Measurements from ENCODE around the gene MS4A5.

The MS4A5 gene

GRCh38 chr11:60429272-60429671, at the start of gene MS4A5:
Gene MS4A5, plus strand, starts transcription at chr11:60429572. Its CDS starts 103 bp downstream, at chr11:60429675.
- Histone ChIP-seq H3K4me2 (no peak within 1 kb of the TSS), H3K27ac (no peak within 1 kb of the TSS)
- no peak for TF ChIP-seq Cebpa-rat (IDR thresholded peaks at IDR 0.05)

GRCh38 chr11:60389279-60389910, 40.0 kb upstream of the MS4A5 start:
- H3K9me3 ChIP-seq (replicated peaks in 1 of 11), result peaks cover 0 to 84% (median 45%) of the 10 kb centered on the region in 11 experiments; a peak in 21 of 22 replicates
- H3K27ac ChIP-seq, result peak overlapping the region in 8 of 11 experiments; percentile 2 to 96 (median 48); a peak in 11 of 22 replicates
- H4K20me1 ChIP-seq, result peaks cover 0 to 43% (median 0%) of the 10 kb centered on the region in 11 experiments; a peak in 2 of 22 replicates
- peak overlapping the region in 1 of 10 experiments; percentile 17; a peak in 2 of 20 replicates for H3K4me3 ChIP-seq
- H3K36me3 ChIP-seq, result peaks cover 0 to 100% (median 7%) of the 10 kb centered on the region in 11 experiments; a peak in 8 of 22 replicates
- peak overlapping the region; percentile 3 to 97 (median 21); a peak in 19 of 22 replicates for H3K4me2 ChIP-seq
- peak overlapping the region in 4 of 11 experiments; percentile 31 to 82 (median 73); a peak in 7 of 22 replicates for H3K9ac ChIP-seq
- no peaks in the 10 kb centered on the region for H3K27me3 ChIP-seq
- peaks cover 6 to 100% (median 16%) of the 10 kb centered on the region in 10 experiments; a peak in 17 of 20 replicates for H3K4me1 ChIP-seq
- no peak for TF ChIP-seq Cebpa-rat (IDR thresholded peaks at IDR 0.05)

More at GRCh38 chr11:60429272-60429671, at the start of gene MS4A5:
- no peaks in the 10 kb centered on the region for H3K4me1 ChIP-seq
- no peak within 1 kb of the TSS for H3K9ac ChIP-seq
- H3K36me3 ChIP-seq, result no peaks in the 10 kb centered on the region
- H3K4me3 ChIP-seq, result no peak within 1 kb of the TSS
- H3K27me3 ChIP-seq, result no peaks in the 10 kb centered on the region
- H4K20me1 ChIP-seq, result no peaks in the 10 kb centered on the region
- no peaks in the 10 kb centered on the region; a peak in 1 of 22 replicates for H3K9me3 ChIP-seq (replicated peaks in 1 of 11)

DNA sequence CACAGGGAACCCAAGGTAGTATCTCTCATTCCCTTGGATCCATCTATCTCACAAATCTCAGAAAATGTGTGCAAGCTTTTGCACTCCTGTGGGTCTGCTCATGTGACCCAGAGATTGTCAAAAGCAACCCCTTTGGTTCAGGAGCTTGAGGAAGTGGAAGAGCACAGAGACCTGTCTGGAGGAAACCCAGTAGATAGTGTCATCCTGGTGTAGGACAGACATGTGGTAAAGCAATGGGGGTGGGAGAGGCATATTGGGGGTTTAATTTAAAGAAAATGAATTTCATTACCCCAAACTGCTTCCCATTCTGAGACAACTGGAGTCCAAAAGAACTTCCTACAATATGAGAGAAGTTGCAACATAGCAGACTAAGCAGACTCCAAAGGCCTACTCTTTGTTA, 39.0 kb upstream of the MS4A5 start:
- TF ChIP-seq Cebpa-rat (IDR thresholded peaks at IDR 0.05), result no peak
- Histone ChIP-seq H3K27me3 (no peaks in the 10 kb centered on the region), H3K4me1 (peaks cover 6 to 100% (median 16%) of the 10 kb centered on the region in 10 experiments; a peak in 17 of 20 replicates), H3K4me3 (peak overlapping the region in 1 of 10 experiments; percentile 17; a peak in 1 of 20 replicates), H3K4me2 (peak overlapping the region in 4 of 11 experiments; percentile 36 to 97 (median 76); a peak in 8 of 22 replicates), H3K9ac (peak overlapping the region in 2 of 11 experiments; percentile 80 to 82; a peak in 5 of 22 replicates), H3K36me3 (peaks cover 0 to 92% (median 2%) of the 10 kb centered on the region in 11 experiments; a peak in 7 of 22 replicates), H3K9me3 (replicated peaks in 1 of 11) (peaks cover 0 to 77% (median 38%) of the 10 kb centered on the region in 11 experiments; a peak in 21 of 22 replicates), H3K27ac (peak overlapping the region in 6 of 11 experiments; percentile 5 to 96 (median 65); a peak in 9 of 22 replicates), H4K20me1 (peaks cover 0 to 35% (median 0%) of the 10 kb centered on the region in 11 experiments; a peak in 2 of 22 replicates)

DNA sequence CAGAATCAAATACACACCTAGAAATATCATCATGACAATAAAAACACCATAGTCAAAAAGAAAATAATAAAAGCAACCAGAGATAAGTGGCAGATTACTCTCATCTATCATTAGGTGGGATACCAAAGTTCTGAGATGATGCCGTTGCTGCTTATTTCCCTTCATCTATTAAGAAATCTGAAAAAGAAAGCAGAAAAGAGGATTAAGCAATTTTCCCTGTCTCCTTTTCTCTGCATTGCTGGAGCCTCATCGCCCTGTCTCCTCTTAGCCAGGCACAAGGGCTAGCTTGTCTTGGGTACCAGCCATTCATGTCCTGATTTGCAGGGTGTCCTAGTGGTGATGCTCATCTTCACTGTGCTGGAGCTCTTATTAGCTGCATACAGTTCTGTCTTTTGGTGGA, 37.0 kb upstream of the MS4A5 start:
- Histone ChIP-seq H3K4me1 (peaks cover 19 to 100% (median 30%) of the 10 kb centered on the region in 10 experiments), H4K20me1 (peaks cover 0 to 17% (median 0%) of the 10 kb centered on the region in 11 experiments; a peak in 2 of 22 replicates), H3K27me3 (no peaks in the 10 kb centered on the region), H3K27ac (peak overlapping the region in 2 of 11 experiments; percentile 47 to 96; a peak in 3 of 22 replicates), H3K4me2 (peak overlapping the region in 2 of 11 experiments; percentile 97; a peak in 4 of 22 replicates), H3K9ac (peak overlapping the region in 1 of 11 experiments; percentile 80; a peak in 1 of 22 replicates), H3K4me3 (no peak overlapping the region), H3K9me3 (replicated peaks in 1 of 11) (peaks cover 0 to 58% (median 21%) of the 10 kb centered on the region in 11 experiments; a peak in 16 of 22 replicates), H3K36me3 (peaks cover 0 to 73% (median 0%) of the 10 kb centered on the region in 11 experiments; a peak in 6 of 22 replicates)
- TF ChIP-seq Cebpa-rat (IDR thresholded peaks at IDR 0.05), result no peak

- no peaks in the 10 kb centered on the region for H3K27me3 ChIP-seq
- peaks cover 0 to 73% (median 0%) of the 10 kb centered on the region in 11 experiments; a peak in 6 of 22 replicates for H3K36me3 ChIP-seq
- TF ChIP-seq Cebpa-rat (IDR thresholded peaks at IDR 0.05), result no peak
- no peak overlapping the region for H3K4me3 ChIP-seq
- H3K9me3 ChIP-seq (replicated peaks in 1 of 11), result peaks cover 0 to 51% (median 16%) of the 10 kb centered on the region in 11 experiments; a peak in 15 of 22 replicates
- H3K4me2 ChIP-seq, result peak overlapping the region in 2 of 11 experiments; percentile 97; a peak in 3 of 22 replicates
- peak overlapping the region in 1 of 11 experiments; percentile 25; a peak in 1 of 22 replicates for H3K9ac ChIP-seq
- H3K27ac ChIP-seq, result peak overlapping the region in 2 of 11 experiments; percentile 13 to 47; a peak in 3 of 22 replicates
- H4K20me1 ChIP-seq, result peaks cover 0 to 11% (median 0%) of the 10 kb centered on the region in 11 experiments; a peak in 1 of 22 replicates
- peaks cover 20 to 100% (median 32%) of the 10 kb centered on the region in 10 experiments for H3K4me1 ChIP-seq
Observed at GRCh38 chr11:60393016-60393415, 36.4 kb upstream of the MS4A5 start.

DNA sequence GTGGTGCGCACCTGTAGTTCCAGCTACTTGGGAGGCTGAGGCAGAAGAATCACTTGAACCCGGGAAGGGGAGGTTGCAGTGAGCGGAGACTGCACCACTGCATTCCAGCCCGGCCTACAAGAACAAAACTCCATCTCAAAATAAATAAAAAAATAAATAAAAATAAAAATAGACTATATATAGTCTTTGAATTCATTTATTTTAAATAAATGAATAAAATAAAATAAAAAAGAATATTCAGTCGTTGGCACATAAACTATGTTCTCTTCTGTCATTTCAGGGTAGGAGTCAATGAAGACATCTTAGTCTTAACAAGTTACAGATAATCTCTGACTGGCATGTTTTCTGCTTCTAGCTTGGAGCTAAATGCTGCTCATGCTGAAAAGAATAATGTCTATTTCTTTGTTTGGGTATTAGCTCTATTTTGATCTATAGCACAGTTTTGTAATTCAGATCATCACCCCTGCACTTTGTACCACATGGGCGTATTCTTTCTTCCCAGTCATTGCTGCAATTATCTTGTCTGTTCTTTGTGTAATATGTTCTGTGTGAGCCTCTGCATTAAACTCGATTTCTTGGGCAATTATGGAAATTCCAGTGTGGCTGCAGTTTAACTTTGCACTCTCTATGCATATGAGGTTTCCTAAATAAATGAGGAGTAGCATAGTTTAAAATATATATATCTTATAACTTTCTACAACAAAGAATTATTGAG, 34.5 kb upstream of the MS4A5 start:
- no peaks in the 10 kb centered on the region for H3K27me3 ChIP-seq
- H4K20me1 ChIP-seq, result peaks cover 0 to 11% (median 0%) of the 10 kb centered on the region in 11 experiments; a peak in 1 of 22 replicates
- H3K4me1 ChIP-seq, result peaks cover 11 to 87% (median 20%) of the 10 kb centered on the region in 10 experiments
- H3K9ac ChIP-seq, result no peak overlapping the region
- no peak overlapping the region for H3K4me3 ChIP-seq
- H3K4me2 ChIP-seq, result peak overlapping the region in 2 of 11 experiments; percentile 50 to 74; a peak in 3 of 22 replicates
- peaks cover 0 to 73% (median 0%) of the 10 kb centered on the region in 11 experiments; a peak in 6 of 22 replicates for H3K36me3 ChIP-seq
- peak overlapping the region in 2 of 11 experiments; percentile 23 to 47; a peak in 2 of 22 replicates for H3K27ac ChIP-seq
- TF ChIP-seq Cebpa-rat (IDR thresholded peaks at IDR 0.05), result no peak
- H3K9me3 ChIP-seq (replicated peaks in 1 of 11), result peaks cover 0 to 37% (median 13%) of the 10 kb centered on the region in 11 experiments; a peak in 12 of 22 replicates

GRCh38 chr11:60396382-60396781, 33.0 kb upstream of the MS4A5 start, which contains the start of gene MS4A14:
Gene MS4A14, plus strand, starts transcription at chr11:60396459. Its CDS starts 120 bp downstream, at chr11:60396579.
- Histone ChIP-seq H3K4me1 (peaks cover 11 to 77% (median 16%) of the 10 kb centered on the region in 10 experiments), H3K27ac (peak within 1 kb of the TSS in 7 of 11 experiments; percentile 34 to 77 (median 53); a peak in 11 of 22 replicates), H3K4me3 (no peak within 1 kb of the TSS), H3K9me3 (replicated peaks in 1 of 11) (peaks cover 0 to 37% (median 15%) of the 10 kb centered on the region in 11 experiments; a peak in 16 of 22 replicates), H3K27me3 (no peaks in the 10 kb centered on the region), H3K36me3 (peaks cover 0 to 71% (median 0%) of the 10 kb centered on the region in 11 experiments; a peak in 6 of 22 replicates), H4K20me1 (peaks cover 0 to 11% (median 0%) of the 10 kb centered on the region in 11 experiments; a peak in 1 of 22 replicates), H3K4me2 (peak within 1 kb of the TSS; percentile 30 to 76 (median 57)), H3K9ac (peak within 1 kb of the TSS in 3 of 11 experiments; percentile 19 to 53 (median 31); a peak in 6 of 22 replicates)
- no peak for TF ChIP-seq Cebpa-rat (IDR thresholded peaks at IDR 0.05)
